AG04450 (cell line): Measurements from ENCODE around the gene ZFYVE26. TPM values are rescaled to one million over a fixed set of nuclear protein-coding genes. Genes with fewer than 3 reads are reported as not detected.

Source experiments
- CTCF ChIA-PET: fragments of 300-600, 350-600 bp; formaldehyde crosslinking; extraction: SDS; loops from one replicate; lab custom pipeline; 2022; ENCODE audit warnings: antibody characterized with exemption, inconsistent platforms; lab: Charles Lee
- POLR2A ChIA-PET: fragments of 350-600 bp; formaldehyde crosslinking; extraction: SDS; loops from one replicate; lab custom pipeline; 2021; ENCODE audit warnings: antibody characterized with exemption, inconsistent platforms; lab: Yijun Ruan, JAX
- DNase-seq: peaks from one replicate; pipeline ENCODE4 v3.0.0-alpha.2; 2011; ENCODE audit warnings: low read depth, low spot score
- H3K27ac ChIP-seq: one replicate; pipeline ENCODE4 v1.5.1; 2012; ENCODE audit warnings: low read depth, low read length, control low read depth
- H3K27me3 ChIP-seq: one replicate; pipeline ENCODE4 v1.6.0; 2012; ENCODE audit warnings: low read length; ENCODE audit not compliant: control insufficient read depth, insufficient read depth
- H3K4me3 ChIP-seq: 2 replicates; pipeline ENCODE4 v1.5.1; 2011; ENCODE audit warnings: mild to moderate bottlenecking, low read depth, low read length, control low read depth
- H3K9me3 ChIP-seq: 2 replicates; pipeline ENCODE4 v1.5.1; 2012; ENCODE audit warnings: low read length; ENCODE audit not compliant: control insufficient read depth, insufficient read depth
- CTCF ChIP-seq: IDR thresholded peaks from 2 replicates; pipeline ENCODE4 v1.5.1; 2011; ENCODE audit warnings: low read depth, low read length, control low read depth, inconsistent platforms
- polyA plus RNA-seq: library from polyadenylated mRNA; depleted of rRNA; stranded (reverse); fragments of >200 nt; gene quantifications from 2 replicates; pipeline ENCODE4 v1.2.3, GENCODE V29; 2011

ZFYVE26 gene
- polyA plus RNA-seq, 1 experiment: 18.4 TPM

DNA sequence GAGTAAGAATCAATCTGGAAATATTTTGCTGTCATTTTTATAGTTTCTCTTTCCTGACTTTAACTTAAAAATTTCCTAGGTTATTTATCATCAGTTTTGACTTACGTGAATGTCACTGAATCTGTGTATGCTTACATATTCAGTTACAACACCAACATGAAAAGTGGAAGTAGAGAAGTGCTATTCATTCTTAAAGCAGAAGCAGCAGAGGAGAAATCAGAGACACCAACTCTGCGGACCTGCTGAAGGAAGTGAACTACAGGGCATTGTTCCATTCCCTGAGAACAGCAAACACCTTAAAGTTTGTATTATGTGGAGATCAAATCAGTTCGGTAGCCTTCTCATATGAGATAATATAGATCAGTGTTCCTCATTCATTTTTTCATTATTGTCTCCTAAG is 37.3 kb upstream of the ZFYVE26 start:
- CTCF ChIA-PET: no interaction called here
- no peak for TF ChIP-seq CTCF
- H3K4me3 ChIP-seq: no peak overlapping the region
- no peaks in the 10 kb centered on the region for H3K9me3 ChIP-seq
- DNase-seq: no peak
- H3K27me3 ChIP-seq: no peaks in the 10 kb centered on the region
- POLR2A ChIA-PET: no interaction called here
- no peak overlapping the region for H3K27ac ChIP-seq

GRCh38 chr14:67852926-67853604 is 36.7 kb upstream of the ZFYVE26 start:
- ChIA-PET POLR2A (no interaction called here), CTCF (interaction anchor here (0.6 to 0.7 kb wide), 2 partner anchors 16 to 943 kb away, joined by 3 read pairs; no protein-coding TSS in a partner anchor)
- no peak overlapping the region for H3K27ac ChIP-seq
- TF ChIP-seq CTCF: no peak
- no peaks in the 10 kb centered on the region for H3K27me3 ChIP-seq
- no peak overlapping the region for H3K4me3 ChIP-seq
- H3K9me3 ChIP-seq: no peaks in the 10 kb centered on the region
- DNase-seq: no peak

- H3K4me3 ChIP-seq: no peak overlapping the region
- CTCF ChIA-PET: interaction anchor here (1.1 kb wide), 1 partner anchor 992 kb away, joined by 3 read pairs; no protein-coding TSS in a partner anchor
- H3K27me3 ChIP-seq: no peaks in the 10 kb centered on the region
- H3K27ac ChIP-seq: no peak overlapping the region
- no peaks in the 10 kb centered on the region for H3K9me3 ChIP-seq
- POLR2A ChIA-PET: no interaction called here
- TF ChIP-seq CTCF: no peak
- no peak for DNase-seq
Observed at GRCh38 chr14:67851785-67852410, 35.5 kb upstream of the ZFYVE26 start.

- ChIA-PET POLR2A (no interaction called here), CTCF (interaction anchor here (1.3 kb wide), 1 partner anchor 35 kb away, joined by 3 read pairs; no protein-coding TSS in a partner anchor)
- no peak for DNase-seq
- Histone ChIP-seq H3K27ac (no peak overlapping the region), H3K27me3 (no peaks in the 10 kb centered on the region), H3K4me3 (no peak overlapping the region), H3K9me3 (peaks cover 5% of the 10 kb centered on the region; the same call in 1 of the 2 replicates)
- TF ChIP-seq CTCF: no peak
Observed at GRCh38 chr14:67850066-67850830, 33.9 kb upstream of the ZFYVE26 start.
